GM12878 (cell line): ENCODE data around the gene PPHLN1. TPM values are rescaled to one million over a fixed set of nuclear protein-coding genes. Genes with fewer than 3 reads are reported as not detected.
A peak's percentile ranks its signal among the peaks of the same experiment; 100 is the strongest.

Experiments
- ATAC-seq: fragments of 200-7000 bp; cut with Tn5 transposase; 3 replicates; pipeline ENCODE4 v1.9.1; 2020; ENCODE audit warnings: mild to moderate bottlenecking, moderate library complexity
- BruUV-seq: library from RNA; stranded (reverse); fragments of 400-500 nt; replicated peaks from 2 replicates; lab custom pipeline; 2021; lab: Mats Ljungman, UMichigan
- CTCF ChIA-PET: fragments of 300-600 bp; sonication (Branson Sonifier 250); formaldehyde crosslinking; extraction: SDS; loops from one replicate; lab custom pipeline; 2021; ENCODE audit warnings: inconsistent platforms; lab: Yijun Ruan, JAX
- POLR2A ChIA-PET: fragments of 350-600 bp; formaldehyde crosslinking; extraction: SDS; loops from one replicate; lab custom pipeline; 2021; ENCODE audit warnings: inconsistent platforms; lab: Charles Lee
- RAD21 ChIA-PET: fragments of 300-600 bp; sonication (Branson Sonifier 250); formaldehyde crosslinking; loops from one replicate; lab custom pipeline; 2023; ENCODE audit warnings: antibody characterized with exemption; ENCODE audit not compliant: unreplicated experiment; lab: Charles Lee
- SMC1A ChIA-PET: fragments of 300-600 bp; sonication (Branson Sonifier 250); formaldehyde crosslinking; loops from one replicate; lab custom pipeline; 2023; ENCODE audit not compliant: unreplicated experiment, uncharacterized antibody; lab: Charles Lee
- DNase-seq: peaks from one replicate; pipeline ENCODE4 v3.0.0-alpha.2; 2011; ENCODE audit warnings: low read depth, low spot score
- FAIRE-seq: peaks from 3 replicates; lab custom pipeline; 2011; peaks lifted over from hg19 to GRCh38; lab: Jason Lieb, UNC
- H2AFZ ChIP-seq: 2 replicates; pipeline ENCODE4 v1.6.0; 2011; ENCODE audit warnings: low read depth, low read length, control low read depth; ENCODE audit not compliant: control insufficient read depth
- H3K27ac ChIP-seq: 2 replicates; pipeline ENCODE4 v1.5.1; 2011; ENCODE audit warnings: control low read depth; ENCODE audit not compliant: control insufficient read depth, insufficient read depth
- H3K27me3 ChIP-seq, 2 experiments: replicated peaks in 1 of 2; 2 replicates each; pipeline versions ENCODE4 v1.6.0 to v1.6.1; 2011; ENCODE audit warnings: low read length in 1 of 2; ENCODE audit not compliant: control insufficient read depth in 2 of 2, insufficient read depth in 2 of 2
- H3K36me3 ChIP-seq, 2 experiments: 2 replicates each; pipeline ENCODE4 v1.5.1; 2011; ENCODE audit warnings: low read length in 1 of 2; ENCODE audit not compliant: control insufficient read depth in 2 of 2, insufficient read depth in 2 of 2
- H3K4me1 ChIP-seq: 2 replicates; pipeline ENCODE4 v1.6.1; 2011; ENCODE audit warnings: mild to moderate bottlenecking, low read length, moderate library complexity, mixed read lengths; ENCODE audit not compliant: control insufficient read depth, insufficient read depth
- H3K4me2 ChIP-seq: 2 replicates; pipeline ENCODE4 v1.6.0; 2011; ENCODE audit warnings: control low read depth; ENCODE audit not compliant: control insufficient read depth, insufficient read depth
- H3K4me3 ChIP-seq: fragments of 200-600 bp; sonication (generic); 2 replicates; pipeline ENCODE4 v1.5.1; 2016
- H3K79me2 ChIP-seq: 2 replicates; pipeline ENCODE4 v1.6.0; 2011; ENCODE audit warnings: low read length; ENCODE audit not compliant: control insufficient read depth, insufficient read depth
- H3K9ac ChIP-seq: 2 replicates; pipeline ENCODE4 v1.8.0; 2011; ENCODE audit warnings: low read length, control low read depth, mixed read lengths; ENCODE audit not compliant: control insufficient read depth, insufficient read depth
- H3K9me3 ChIP-seq: replicated peaks from 3 replicates; pipeline ENCODE4 v1.5.1; 2011; ENCODE audit warnings: mild to moderate bottlenecking, low read length; ENCODE audit not compliant: control insufficient read depth, insufficient read depth
- H4K20me1 ChIP-seq: 2 replicates; pipeline ENCODE4 v1.6.0; 2011; ENCODE audit not compliant: control insufficient read depth, insufficient read depth
- HDAC6 ChIP-seq: fragments of 200-600 bp; sonication (generic); IDR thresholded peaks from one replicate; pipeline ENCODE4 v1.8.0; 2017; ENCODE audit warnings: antibody characterized with exemption; ENCODE audit not compliant: unreplicated experiment
- MTA3 ChIP-seq: IDR thresholded peaks from 2 replicates; pipeline ENCODE4 v1.6.1; 2012; ENCODE audit warnings: low read length, inconsistent platforms, borderline replicate concordance
- NFIC ChIP-seq: IDR thresholded peaks from 2 replicates; pipeline ENCODE4 v1.6.1; 2012; ENCODE audit warnings: low read depth, mild to moderate bottlenecking, inconsistent platforms, low read length, moderate library complexity
- TARDBP ChIP-seq: IDR thresholded peaks from 2 replicates; pipeline ENCODE4 v1.6.1; 2016; ENCODE audit warnings: borderline replicate concordance
- USF2 ChIP-seq: IDR thresholded peaks from 2 replicates; pipeline ENCODE4 v1.6.1; 2011; ENCODE audit warnings: low read depth, low read length, improper control_type of control experiment, borderline replicate concordance
- ZBED1 ChIP-seq: IDR thresholded peaks from 2 replicates; pipeline ENCODE4 v1.6.1; 2016; ENCODE audit warnings: borderline replicate concordance
- WGBS: methylation state at CpG from one replicate; pipeline ENCODE4 v1.1.6; 2016; ENCODE audit warnings: low lambda C conversion rate; ENCODE audit not compliant: insufficient replicate concordance, insufficient coverage; ENCODE audit errors: missing lambda C conversion rate; 5-methylcytosine and 5-hydroxymethylcytosine counted together
- in situ Hi-C: fragments of 300-500 bp; cut with MboI; formaldehyde crosslinking; loops from 9 replicates; pipeline ENCODE4 v1.14.3; 2018; ENCODE audit warnings: mixed read lengths
- intact Hi-C: fragments of 100-400 bp; cut with micrococcal nuclease; formaldehyde crosslinking; loops from one replicate; pipeline ENCODE4 v1.14.2; 2022; ENCODE audit not compliant: unreplicated experiment
- polyA plus RNA-seq, 11 experiments: library from polyadenylated mRNA; depleted of rRNA in 4 of 11; unstranded in 6 of 11; stranded (reverse) in 5 of 11; fragments of >200 nt; fragmentation: Nextera tagmentation in 4 of 11; fragmentation: Illumina TruSeq in 1 of 11; extraction: Ambion mirVana in 4 of 11; extraction: Trizol in 1 of 11; gene quantifications; 1 replicate in 1 of 11; 2 replicates in 10 of 11; pipeline versions ENCODE4 v1.2.1 to v1.2.3, GENCODE V29; 2011 to 2016; ENCODE audit warnings: inconsistent platforms in 2 of 11, missing spikeins in 2 of 11, low read depth in 1 of 11
- total RNA-seq, 4 experiments: library from RNA; depleted of rRNA in 3 of 4; stranded (reverse); fragments of >200 nt in 3 of 4; fragmentation: Illumina TruSeq in 1 of 4; extraction: Trizol in 1 of 4; gene quantifications; 2 replicates each; pipeline versions ENCODE4 v1.2.1 to v1.2.3, GENCODE V29; 2013 to 2021
- TF ChIP-seq, protein P1 (sequence below): fragments of 450-650 bp; conservative IDR thresholded peaks from 2 replicates; pipeline ENCODE4 v1.6.1; 2017; ENCODE audit warnings: mild to moderate bottlenecking, moderate library complexity
- TF ChIP-seq, protein P2 (sequence below): fragments of 450-650 bp; IDR thresholded peaks from 2 replicates; pipeline ENCODE4 v1.6.1; 2016; ENCODE audit warnings: mild to moderate bottlenecking

Gene PPHLN1
- total and polyA plus RNA-seq, 10 of the 15 experiments (the other 5 are each of a cell fraction or from before 2014, with no cell fraction given): 73.6 to 117 (median 92.1) TPM

- DNase-seq (no peak), FAIRE-seq (no peak), ATAC-seq (no peak)
- in situ Hi-C loops: no loop called here
- intact Hi-C loops: no loop called here
- no peaks in the 10 kb centered on the region for H3K79me2 ChIP-seq
- no peak overlapping the region for H3K4me2 ChIP-seq
- no peak overlapping the region for H3K27ac ChIP-seq
- H3K4me1 ChIP-seq: no peaks in the 10 kb centered on the region
- ChIA-PET CTCF (interaction anchor here (1.4 kb wide), 1 partner anchor 15 kb away, joined by 5 read pairs; no protein-coding TSS in a partner anchor), RAD21 (no interaction called here), SMC1A (interaction anchor here (0.6 to 1.0 kb wide), 2 partner anchors 22 to 137 kb away, joined by 3 read pairs; no protein-coding TSS in a partner anchor), POLR2A (no interaction called here)
- no peak overlapping the region for H3K4me3 ChIP-seq
- H3K9me3 ChIP-seq: no peaks in the 10 kb centered on the region
- H3K27me3 ChIP-seq: no peaks in the 10 kb centered on the region
- peaks cover 2 to 17% of the 10 kb centered on the region in 2 experiments; a peak in 3 of 4 replicates for H3K36me3 ChIP-seq
- H2AFZ ChIP-seq: no peak overlapping the region
- H3K9ac ChIP-seq: no peak overlapping the region
- TF ChIP-seq MTA3: no peak
- no peak for TF ChIP-seq TARDBP
- no peak for TF ChIP-seq ZBED1
- no peak for TF ChIP-seq USF2
- no peak for TF ChIP-seq HDAC6
- TF ChIP-seq NFIC: no peak
- TF ChIP-seq, protein P1, sequence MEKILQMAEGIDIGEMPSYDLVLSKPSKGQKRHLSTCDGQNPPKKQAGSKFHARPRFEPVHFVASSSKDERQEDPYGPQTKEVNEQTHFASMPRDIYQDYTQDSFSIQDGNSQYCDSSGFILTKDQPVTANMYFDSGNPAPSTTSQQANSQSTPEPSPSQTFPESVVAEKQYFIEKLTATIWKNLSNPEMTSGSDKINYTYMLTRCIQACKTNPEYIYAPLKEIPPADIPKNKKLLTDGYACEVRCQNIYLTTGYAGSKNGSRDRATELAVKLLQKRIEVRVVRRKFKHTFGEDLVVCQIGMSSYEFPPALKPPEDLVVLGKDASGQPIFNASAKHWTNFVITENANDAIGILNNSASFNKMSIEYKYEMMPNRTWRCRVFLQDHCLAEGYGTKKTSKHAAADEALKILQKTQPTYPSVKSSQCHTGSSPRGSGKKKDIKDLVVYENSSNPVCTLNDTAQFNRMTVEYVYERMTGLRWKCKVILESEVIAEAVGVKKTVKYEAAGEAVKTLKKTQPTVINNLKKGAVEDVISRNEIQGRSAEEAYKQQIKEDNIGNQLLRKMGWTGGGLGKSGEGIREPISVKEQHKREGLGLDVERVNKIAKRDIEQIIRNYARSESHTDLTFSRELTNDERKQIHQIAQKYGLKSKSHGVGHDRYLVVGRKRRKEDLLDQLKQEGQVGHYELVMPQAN: no peak
- TF ChIP-seq, protein P2, sequence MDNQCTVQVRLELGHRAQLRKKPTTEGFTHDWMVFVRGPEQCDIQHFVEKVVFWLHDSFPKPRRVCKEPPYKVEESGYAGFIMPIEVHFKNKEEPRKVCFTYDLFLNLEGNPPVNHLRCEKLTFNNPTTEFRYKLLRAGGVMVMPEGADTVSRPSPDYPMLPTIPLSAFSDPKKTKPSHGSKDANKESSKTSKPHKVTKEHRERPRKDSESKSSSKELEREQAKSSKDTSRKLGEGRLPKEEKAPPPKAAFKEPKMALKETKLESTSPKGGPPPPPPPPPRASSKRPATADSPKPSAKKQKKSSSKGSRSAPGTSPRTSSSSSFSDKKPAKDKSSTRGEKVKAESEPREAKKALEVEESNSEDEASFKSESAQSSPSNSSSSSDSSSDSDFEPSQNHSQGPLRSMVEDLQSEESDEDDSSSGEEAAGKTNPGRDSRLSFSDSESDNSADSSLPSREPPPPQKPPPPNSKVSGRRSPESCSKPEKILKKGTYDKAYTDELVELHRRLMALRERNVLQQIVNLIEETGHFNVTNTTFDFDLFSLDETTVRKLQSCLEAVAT: no peak
- TSS peak; percentile 31 for BruUV-seq
- H4K20me1 ChIP-seq: no peaks in the 10 kb centered on the region
- 57% methylated on average over 6 of the region's 6 CpGs for WGBS
Measured at GRCh38 chr12:42446761-42447160, 120.8 kb downstream of the PPHLN1 start.
